NB4 (cell line): Measurements from ENCODE around the gene KPNA6.
A peak's percentile ranks its signal among the peaks of the same experiment; 100 is the strongest.

Experiments
- DNase-seq: peaks from one replicate; pipeline ENCODE4 v3.0.0; 2010; ENCODE audit warnings: low read depth
- H3K4me3 ChIP-seq: one replicate; pipeline ENCODE4 v1.5.1; 2011; ENCODE audit warnings: mild to moderate bottlenecking, low read depth, low read length, moderate library complexity
- CTCF ChIP-seq: IDR thresholded peaks from one replicate; pipeline ENCODE4 v1.5.1; 2012; ENCODE audit warnings: low read depth, low read length
- MAX ChIP-seq: IDR thresholded peaks from 2 replicates; pipeline ENCODE4 v1.6.1; 2011; ENCODE audit warnings: low read depth, low read length
- MYC ChIP-seq: IDR thresholded peaks from 2 replicates; pipeline ENCODE4 v1.6.1; 2011; ENCODE audit warnings: low read depth, low read length
- POLR2A ChIP-seq: IDR thresholded peaks from 2 replicates; pipeline ENCODE4 v1.6.1; 2011; ENCODE audit warnings: mild to moderate bottlenecking; ENCODE audit not compliant: insufficient read length; ENCODE audit errors: extremely low read depth

KPNA6 gene

GRCh38 chr1:32100359-32100758 lies 7.5 kb upstream of the KPNA6 start:
- H3K4me3 ChIP-seq, result no peak overlapping the region
- TF ChIP-seq MYC, result no peak
- no peak for TF ChIP-seq POLR2A
- no peak for TF ChIP-seq CTCF
- TF ChIP-seq MAX, result no peak
- peak; percentile 65 for DNase-seq

- no peak for TF ChIP-seq CTCF
- no peak for TF ChIP-seq MYC
- no peak for TF ChIP-seq MAX
- TF ChIP-seq POLR2A, result no peak
- DNase-seq, result no peak
- H3K4me3 ChIP-seq, result no peak overlapping the region
Measured at GRCh38 chr1:32100807-32101708, 6.8 kb upstream of the KPNA6 start.

GRCh38 chr1:32104127-32104526 lies 3.7 kb upstream of the KPNA6 start:
- TF ChIP-seq MAX (no peak), POLR2A (no peak), MYC (no peak), CTCF (no peak)
- no peak overlapping the region for H3K4me3 ChIP-seq
- DNase-seq, result no peak

- no peak for DNase-seq
- TF ChIP-seq MYC, result no peak
- TF ChIP-seq CTCF, result no peak
- no peak for TF ChIP-seq MAX
- TF ChIP-seq POLR2A, result no peak
- H3K4me3 ChIP-seq, result no peak overlapping the region
Measured at GRCh38 chr1:32105338-32105737, 2.5 kb upstream of the KPNA6 start.

- DNase-seq, result no peak
- no peak for TF ChIP-seq CTCF
- no peak for TF ChIP-seq POLR2A
- no peak for TF ChIP-seq MAX
- no peak for TF ChIP-seq MYC
- H3K4me3 ChIP-seq, result no peak overlapping the region
Measured at GRCh38 chr1:32106663-32107275, 1.1 kb upstream of the KPNA6 start.
